ENCODE results near the gene TANC1. TPM values are rescaled to one million over a fixed set of nuclear protein-coding genes. Genes with fewer than 3 reads are reported as not detected.

Gene TANC1
- total and polyA plus RNA-seq, 2 of the 4 experiments (the other 2 are of a cell fraction) = 10.2 to 12.9 TPM

DNA sequence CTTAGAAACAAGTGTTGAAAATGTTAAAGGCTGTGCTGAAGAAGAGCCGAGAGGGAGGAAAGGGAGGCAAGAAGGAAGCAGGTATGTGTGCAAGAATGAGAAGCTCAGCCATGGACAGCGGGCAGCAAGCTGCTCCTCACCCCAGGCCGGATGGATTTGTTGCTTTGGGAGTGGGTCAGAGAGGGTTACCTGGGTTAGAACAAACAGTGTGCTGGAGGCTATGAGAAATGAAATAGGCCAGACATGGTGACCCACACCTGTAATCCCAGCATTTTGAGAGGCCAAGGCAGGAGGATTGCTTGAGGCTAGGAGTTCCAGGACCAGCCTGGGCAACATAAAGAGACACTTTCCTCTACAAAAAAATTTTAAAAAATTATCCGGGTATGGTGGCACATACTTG is 97.5 kb downstream of the TANC1 start:
- Histone ChIP-seq H3K18ac (ENCODE audit: low read depth, low read length) (peak overlapping the region; percentile 54), H3K56ac (ENCODE audit: extremely low read depth, insufficient read depth, low read length) (no peak overlapping the region), H3K4me1 (ENCODE audit: control insufficient read depth, insufficient read depth, low read length) (peaks cover 18% of the 10 kb centered on the region), H2BK20ac (ENCODE audit: low read depth, low read length) (peak overlapping the region; percentile 64; the same call in 1 of the 2 replicates), H3K9me3 (ENCODE audit: control insufficient read depth, insufficient read depth, low read length) (no peaks in the 10 kb centered on the region), H3K4ac (ENCODE audit: low read depth, low read length) (peak overlapping the region; percentile 69), H3K79me1 (ENCODE audit: low read depth in 1 of 2, low read length in 2 of 2) (peaks cover 11 to 46% of the 10 kb centered on the region in 2 experiments), H2BK15ac (ENCODE audit: low read depth, low read length) (no peak overlapping the region), H2AK9ac (replicated peaks; ENCODE audit: low read depth, low read length, poor library complexity) (peak overlapping the region; percentile 23), H3K36me3 (ENCODE audit: control insufficient read depth, insufficient read depth, low read length) (peaks cover 6% of the 10 kb centered on the region), H3K27me3 (ENCODE audit: control insufficient read depth, insufficient read depth, low read length) (no peaks in the 10 kb centered on the region), H2AK5ac (ENCODE audit: low read depth, low read length) (peak overlapping the region; percentile 80), H2BK120ac (ENCODE audit: low read depth, low read length) (peak overlapping the region; percentile 44; the same call in 1 of the 2 replicates), H3K14ac (replicated peaks; ENCODE audit: low read depth, low read length) (peak overlapping the region; percentile 91; the same call in 1 of the 2 replicates), H4K91ac (ENCODE audit: insufficient read depth, low read depth, low read length) (peak overlapping the region; percentile 31), H3K9me1 (ENCODE audit: insufficient read depth, low read length) (peaks cover 17% of the 10 kb centered on the region; the same call in 1 of the 2 replicates), H4K5ac (ENCODE audit: low read depth, low read length) (no peak overlapping the region), H3K23ac (ENCODE audit: low read depth, low read length) (peak overlapping the region; percentile 44; the same call in 1 of the 2 replicates), H3K4me2 (ENCODE audit: low read depth, low read length) (no peak overlapping the region), H4K20me1 (ENCODE audit: insufficient read depth, low read length) (no peaks in the 10 kb centered on the region), H3K4me3 (ENCODE audit: insufficient read depth, low read depth, low read length) (no peak overlapping the region), H4K8ac (ENCODE audit: low read depth in 2 of 2, low read length in 2 of 2) (0 out of 4 replicates have a peak overlapping the region, but pooled peaks of 1 of the 2 experiments have one; percentile 33), H2BK5ac (ENCODE audit: low read depth, low read length, poor library complexity, severe bottlenecking) (peak overlapping the region; percentile 0), H3K9ac (ENCODE audit: low read depth, low read length) (no peak overlapping the region), H3K27ac (ENCODE audit: insufficient read depth, low read length) (no peak overlapping the region), H2AFZ (replicated peaks; ENCODE audit: low read length, poor library complexity) (no peak overlapping the region)
- DNase-seq = no peak
- intact Hi-C loops (cut with micrococcal nuclease) = no loop called here
- BruUV-seq (replicated peaks) = no TSS peak
- 100% methylated on average over 2 of the region's 4 CpGs; no CpG with 5 or more reads in 1 of the 2 experiments for WGBS, 2 experiments (ENCODE audit: extremely low coverage in 2 of 2, insufficient read length in 1 of 2)
- dilution Hi-C loops (cut with HindIII; ENCODE audit: low sequenced_read_pairs, unreplicated experiment) = no loop called here
- POLR2A ChIA-PET (ENCODE audit: unreplicated experiment) = interaction anchor here (0.6 kb wide), 1 partner anchor 100 kb away, joined by 5 read pairs; no protein-coding TSS in a partner anchor
- CTCF ChIA-PET = interaction anchor here (0.9 to 1.1 kb wide), 2 partner anchors 9 to 13 kb away, joined by 5 read pairs; no protein-coding TSS in a partner anchor
- in situ Hi-C loops (cut with MboI; ENCODE audit: low sequenced_read_pairs) = no loop called here
- no peak for ATAC-seq (ENCODE audit: low read depth)
- TF ChIP-seq, protein P1, sequence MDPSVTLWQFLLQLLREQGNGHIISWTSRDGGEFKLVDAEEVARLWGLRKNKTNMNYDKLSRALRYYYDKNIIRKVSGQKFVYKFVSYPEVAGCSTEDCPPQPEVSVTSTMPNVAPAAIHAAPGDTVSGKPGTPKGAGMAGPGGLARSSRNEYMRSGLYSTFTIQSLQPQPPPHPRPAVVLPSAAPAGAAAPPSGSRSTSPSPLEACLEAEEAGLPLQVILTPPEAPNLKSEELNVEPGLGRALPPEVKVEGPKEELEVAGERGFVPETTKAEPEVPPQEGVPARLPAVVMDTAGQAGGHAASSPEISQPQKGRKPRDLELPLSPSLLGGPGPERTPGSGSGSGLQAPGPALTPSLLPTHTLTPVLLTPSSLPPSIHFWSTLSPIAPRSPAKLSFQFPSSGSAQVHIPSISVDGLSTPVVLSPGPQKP (IDR thresholded peaks at IDR 0.05; ENCODE audit: borderline replicate concordance, low read depth, low read length) = no peak
- no peak for TF ChIP-seq NFE2L2 (IDR thresholded peaks at IDR 0.05; ENCODE audit: low read depth, low read length)
- TF ChIP-seq SMC3 (IDR thresholded peaks at IDR 0.05; ENCODE audit: low read depth, low read length) = no peak
- TF ChIP-seq FOS (IDR thresholded peaks at IDR 0.05; ENCODE audit: low read depth, low read length) = no peak
- TF ChIP-seq MXI1 (IDR thresholded peaks at IDR 0.05; ENCODE audit: borderline replicate concordance, low read depth, low read length) = no peak
- no peak for TF ChIP-seq RCOR1 (IDR thresholded peaks at IDR 0.05; ENCODE audit: insufficient replicate concordance, low read length)
- TF ChIP-seq BHLHE40 (IDR thresholded peaks at IDR 0.05; ENCODE audit: low read depth, low read length) = no peak
- no peak for TF ChIP-seq CEBPB (IDR thresholded peaks at IDR 0.05; ENCODE audit: low read depth, low read length)
- TF ChIP-seq MAFK (IDR thresholded peaks at IDR 0.05; ENCODE audit: low read depth, low read length) = no peak
- TF ChIP-seq, protein P2, sequence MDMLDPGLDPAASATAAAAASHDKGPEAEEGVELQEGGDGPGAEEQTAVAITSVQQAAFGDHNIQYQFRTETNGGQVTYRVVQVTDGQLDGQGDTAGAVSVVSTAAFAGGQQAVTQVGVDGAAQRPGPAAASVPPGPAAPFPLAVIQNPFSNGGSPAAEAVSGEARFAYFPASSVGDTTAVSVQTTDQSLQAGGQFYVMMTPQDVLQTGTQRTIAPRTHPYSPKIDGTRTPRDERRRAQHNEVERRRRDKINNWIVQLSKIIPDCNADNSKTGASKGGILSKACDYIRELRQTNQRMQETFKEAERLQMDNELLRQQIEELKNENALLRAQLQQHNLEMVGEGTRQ (IDR thresholded peaks at IDR 0.05; ENCODE audit: low read depth, low read length) = no peak

Data from IMR-90 (cell line).